ENCODE results near the gene KRTAP5-10. TPM values are rescaled to one million over a fixed set of nuclear protein-coding genes. Genes with fewer than 3 reads are reported as not detected.
"Not testable (repeated sequence)": the region's sequence is repeated elsewhere in the genome, so short reads cannot be mapped to it uniquely, and the experiment has no call there.

KRTAP5-10 gene
- polyA plus RNA-seq, 3 donors = 0.10 to 0.22 TPM; not detected in 1

DNA sequence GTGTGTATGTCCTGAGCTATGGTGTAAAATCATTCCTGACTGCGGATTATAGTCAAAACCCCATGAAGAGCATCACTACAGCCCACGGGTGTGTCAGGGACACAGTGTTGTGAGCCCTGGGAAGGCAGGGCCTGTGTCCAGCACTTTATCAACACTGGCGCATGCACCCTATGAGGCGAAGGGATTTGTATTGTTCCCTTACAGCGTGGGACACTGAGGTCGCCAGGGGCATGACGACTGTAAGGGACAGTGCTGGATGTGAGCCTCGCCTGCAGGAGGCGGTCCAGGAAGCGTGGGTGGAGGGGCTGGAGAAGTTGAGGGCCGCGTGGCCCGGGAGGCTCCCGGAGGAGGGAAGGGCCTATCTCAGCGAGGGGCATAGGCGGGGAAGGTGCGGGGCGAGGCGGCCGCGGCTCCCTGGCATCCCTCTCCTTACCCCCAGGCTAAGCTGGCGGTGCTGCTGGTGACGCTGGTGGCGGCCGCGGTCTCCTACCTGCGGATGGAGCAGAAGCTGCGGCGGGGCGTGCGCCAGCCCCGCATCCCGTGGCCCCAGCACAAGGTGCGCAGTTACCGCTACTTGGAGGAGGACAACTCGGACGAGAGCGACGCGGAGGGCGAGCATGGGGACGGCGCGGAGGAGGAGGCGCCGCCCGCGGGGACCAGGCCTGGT is 41.6 kb downstream of the KRTAP5-10 start:
- DNase-seq = not testable (repeated sequence)

DNA sequence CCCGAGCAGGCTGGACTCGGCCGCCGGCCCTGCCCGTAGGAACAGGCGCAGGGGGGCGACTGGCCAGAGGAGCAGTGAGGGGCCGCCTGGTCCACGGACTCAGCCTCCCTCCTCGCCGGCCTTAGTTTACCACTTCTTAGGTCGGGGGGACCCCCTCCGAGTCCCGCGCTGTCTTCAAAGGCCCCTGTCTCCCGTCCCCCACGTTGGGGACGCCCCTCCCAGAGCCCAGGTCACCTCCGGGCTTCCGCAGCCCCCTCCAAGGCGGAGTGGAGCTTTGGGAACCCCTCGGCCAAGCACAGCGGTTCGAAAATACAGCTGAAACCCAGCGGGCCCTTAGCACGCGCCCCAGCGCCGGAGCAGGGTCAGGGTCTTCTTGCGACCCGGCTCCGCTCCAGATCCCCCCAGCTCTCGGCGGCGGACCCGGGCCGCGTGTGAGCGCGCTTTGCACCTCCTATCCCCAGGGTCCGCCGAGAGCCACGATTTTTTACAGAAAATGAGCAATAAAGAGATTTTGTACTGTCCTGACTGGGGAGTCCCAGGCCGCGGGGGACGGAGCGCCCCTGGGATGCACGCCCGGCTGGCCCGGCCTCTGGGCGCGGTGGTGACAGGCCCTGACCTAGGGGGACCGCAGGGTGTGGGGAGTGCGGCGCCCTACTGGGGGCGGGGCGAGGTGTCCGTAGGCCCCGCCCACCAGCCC is 42.3 kb downstream of the KRTAP5-10 start:
- not testable (repeated sequence) for DNase-seq

DNA sequence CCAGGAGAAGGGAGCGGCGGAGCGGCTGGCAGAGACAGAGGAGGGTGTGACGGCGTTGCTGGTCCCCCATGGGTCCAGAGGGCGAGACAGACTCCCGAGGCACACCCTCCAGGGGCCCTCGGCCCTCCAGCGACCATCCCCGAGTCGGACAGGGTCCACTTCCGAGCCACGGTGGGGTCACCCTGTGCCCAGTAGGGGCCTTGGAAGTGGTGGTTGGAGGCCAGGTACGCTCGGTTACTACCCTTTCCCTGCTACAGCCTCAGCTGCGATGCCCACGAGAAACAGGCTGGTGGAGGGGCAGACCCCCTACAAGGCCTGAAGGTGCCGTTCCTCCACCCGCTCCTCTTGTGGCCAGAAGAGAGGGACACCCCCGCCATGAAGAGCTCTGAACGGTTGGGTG is 42.9 kb downstream of the KRTAP5-10 start:
- not testable (repeated sequence) for DNase-seq

- not testable (repeated sequence) for DNase-seq
Observed at GRCh38 chr11:71611218-71611910, 46.0 kb downstream of the KRTAP5-10 start.

- DNase-seq = not testable (repeated sequence)
Observed at GRCh38 chr11:71613931-71614330, 48.6 kb downstream of the KRTAP5-10 start.

GRCh38 chr11:71614366-71614917 is 49.1 kb downstream of the KRTAP5-10 start:
- not testable (repeated sequence) for DNase-seq

- DNase-seq = peak; percentile 10
Observed at GRCh38 chr11:71615003-71615402, 49.6 kb downstream of the KRTAP5-10 start.

Other genes with a start within 250 kb of the KRTAP5-10 start
- gene DHCR7, start 117.2 kb upstream of the KRTAP5-10 start, polyA plus RNA-seq (ENCODE audit: insufficient read length in 3 of 3) = 10 to 100 TPM; 43.7 to 49.4 (median 46.0) TPM
- 10 to 100 TPM; 41.8 to 60.3 (median 59.6) TPM for gene NADSYN1, start 112.4 kb upstream of the KRTAP5-10 start, polyA plus RNA-seq (ENCODE audit: insufficient read length in 3 of 3)
- gene KRTAP5-7, start 38.3 kb upstream of the KRTAP5-10 start, polyA plus RNA-seq (ENCODE audit: insufficient read length in 3 of 3) = under 1 TPM in 2 of 3 donors, not detected in 1; 0.18 to 0.21 TPM
- gene KRTAP5-8, start 27.5 kb upstream of the KRTAP5-10 start, polyA plus RNA-seq (ENCODE audit: insufficient read length in 3 of 3) = 1 to 10 TPM in 1 of 3 donors, under 1 TPM in 2; 0.26 to 1.3 (median 0.71) TPM
- 1 to 10 TPM in 1 of 3 donors, under 1 TPM in 2; 0.26 to 1.0 (median 0.64) TPM for gene KRTAP5-9, start 17.1 kb upstream of the KRTAP5-10 start, polyA plus RNA-seq (ENCODE audit: insufficient read length in 3 of 3)
- under 1 TPM in 2 of 3 donors, not detected in 1; 0.27 to 0.83 TPM for gene KRTAP5-11, start 17.3 kb downstream of the KRTAP5-10 start, polyA plus RNA-seq (ENCODE audit: insufficient read length in 3 of 3)